NCI-H146 treated with DMSO at 0.1 percent for 48 hours (cell line): ENCODE results near the gene PAGR1.
"Not testable (repeated sequence)": the region's sequence is repeated elsewhere in the genome, so short reads cannot be mapped to it uniquely, and the experiment has no call there.

Experiments
- DNase-seq: peaks from one replicate; lab custom pipeline; 2025; ENCODE audit not compliant: unreplicated experiment; lab: John Stamatoyannopoulos, UW

Gene PAGR1

GRCh38 chr16:29862383-29862883 lies 46.5 kb downstream of the PAGR1 start:
- peak; percentile 28 for DNase-seq

GRCh38 chr16:29862884-29863668 lies 47.1 kb downstream of the PAGR1 start, which contains the start of gene CDIPT:
Gene CDIPT (minus strand): TSS chr16:29863226. CDS start chr16:29862857, 369 bp downstream.
- DNase-seq: peak; percentile 95

- no peak for DNase-seq
Observed at GRCh38 chr16:29863669-29863984, 47.7 kb downstream of the PAGR1 start.

- DNase-seq: no peak
Observed at GRCh38 chr16:29864205-29864604, 48.3 kb downstream of the PAGR1 start.

GRCh38 chr16:29868396-29869009 lies 52.6 kb downstream of the PAGR1 start:
- DNase-seq: no peak

GRCh38 chr16:29869067-29869466 lies 53.1 kb downstream of the PAGR1 start:
- not testable (repeated sequence) for DNase-seq
